Vagina (tissue), 2 donors: ENCODE data around the gene MFN2.

Source experiments
- POLR2A ChIP-seq, 2 donors: fragments of 450-650 bp; IDR thresholded peaks; one replicate each; pipeline ENCODE4 v1.6.1; 2017; ENCODE audit warnings: antibody characterized with exemption in 2 of 2, mild to moderate bottlenecking in 2 of 2, moderate library complexity in 2 of 2
- POLR2AphosphoS5 ChIP-seq, 2 donors: sonication (generic); formaldehyde crosslinking; IDR thresholded peaks; one replicate each; pipeline ENCODE4 v1.9.0; 2017; ENCODE audit warnings: antibody characterized with exemption in 2 of 2, mild to moderate bottlenecking in 2 of 2, low read depth in 1 of 2; ENCODE audit not compliant: insufficient read depth in 1 of 2
- TF ChIP-seq, protein P1 (sequence below), 3 experiments: fragments of 450-650 bp in 2 of 3; fragments of 200-600 bp in 1 of 3; sonication (generic) in 1 of 3; IDR thresholded peaks; one replicate each; pipeline ENCODE4 v1.5.1; 2017 to 2019; ENCODE audit warnings: antibody characterized with exemption in 3 of 3, mild to moderate bottlenecking in 2 of 3, moderate library complexity in 2 of 3

DNA sequence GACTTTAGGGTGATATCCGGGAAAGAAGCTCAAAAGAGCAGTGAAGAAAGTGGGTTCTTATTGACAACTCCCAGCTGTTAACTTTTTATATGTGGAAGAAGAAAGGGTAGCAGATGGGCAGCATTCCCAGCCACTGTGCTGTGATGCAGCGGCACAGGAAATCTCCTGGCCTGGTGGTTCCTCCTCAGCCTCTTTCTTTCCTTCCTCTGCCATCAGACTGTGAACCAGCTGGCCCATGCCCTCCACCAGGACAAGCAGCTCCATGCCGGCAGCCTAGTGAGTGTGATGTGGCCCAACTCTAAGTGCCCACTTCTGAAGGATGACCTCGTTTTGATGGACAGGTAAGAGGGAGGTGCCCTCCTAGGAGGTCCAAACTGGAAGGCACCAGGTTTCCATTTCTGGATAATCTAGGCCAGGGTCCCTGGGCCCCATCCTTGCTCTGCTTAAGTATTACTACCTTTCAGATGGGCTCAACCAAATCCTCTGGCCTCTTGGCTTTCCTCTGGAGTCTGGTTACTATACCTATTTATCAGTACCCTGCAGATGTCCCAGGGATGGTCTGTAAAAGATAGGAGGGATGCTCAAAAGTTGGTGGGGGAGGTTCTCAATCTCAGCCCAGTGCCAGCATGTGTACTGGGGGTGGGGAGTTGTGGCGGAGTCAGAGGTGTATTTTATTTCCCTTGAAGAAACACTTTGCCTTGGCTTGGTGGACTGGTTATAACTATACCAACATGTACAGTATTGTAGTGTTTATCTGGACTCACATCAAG is 17.0 kb downstream of the MFN2 start:
- TF ChIP-seq, protein P1, sequence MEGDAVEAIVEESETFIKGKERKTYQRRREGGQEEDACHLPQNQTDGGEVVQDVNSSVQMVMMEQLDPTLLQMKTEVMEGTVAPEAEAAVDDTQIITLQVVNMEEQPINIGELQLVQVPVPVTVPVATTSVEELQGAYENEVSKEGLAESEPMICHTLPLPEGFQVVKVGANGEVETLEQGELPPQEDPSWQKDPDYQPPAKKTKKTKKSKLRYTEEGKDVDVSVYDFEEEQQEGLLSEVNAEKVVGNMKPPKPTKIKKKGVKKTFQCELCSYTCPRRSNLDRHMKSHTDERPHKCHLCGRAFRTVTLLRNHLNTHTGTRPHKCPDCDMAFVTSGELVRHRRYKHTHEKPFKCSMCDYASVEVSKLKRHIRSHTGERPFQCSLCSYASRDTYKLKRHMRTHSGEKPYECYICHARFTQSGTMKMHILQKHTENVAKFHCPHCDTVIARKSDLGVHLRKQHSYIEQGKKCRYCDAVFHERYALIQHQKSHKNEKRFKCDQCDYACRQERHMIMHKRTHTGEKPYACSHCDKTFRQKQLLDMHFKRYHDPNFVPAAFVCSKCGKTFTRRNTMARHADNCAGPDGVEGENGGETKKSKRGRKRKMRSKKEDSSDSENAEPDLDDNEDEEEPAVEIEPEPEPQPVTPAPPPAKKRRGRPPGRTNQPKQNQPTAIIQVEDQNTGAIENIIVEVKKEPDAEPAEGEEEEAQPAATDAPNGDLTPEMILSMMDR (IDR thresholded peaks at IDR 0.05) = no peak
- no peak for TF ChIP-seq POLR2A (IDR thresholded peaks at IDR 0.05)
- no peak for TF ChIP-seq POLR2AphosphoS5 (IDR thresholded peaks at IDR 0.05; ENCODE audit: insufficient read depth in 1 of 2, low read depth in 1 of 2)
